ENCODE data around the gene PRKCA.

DNA sequence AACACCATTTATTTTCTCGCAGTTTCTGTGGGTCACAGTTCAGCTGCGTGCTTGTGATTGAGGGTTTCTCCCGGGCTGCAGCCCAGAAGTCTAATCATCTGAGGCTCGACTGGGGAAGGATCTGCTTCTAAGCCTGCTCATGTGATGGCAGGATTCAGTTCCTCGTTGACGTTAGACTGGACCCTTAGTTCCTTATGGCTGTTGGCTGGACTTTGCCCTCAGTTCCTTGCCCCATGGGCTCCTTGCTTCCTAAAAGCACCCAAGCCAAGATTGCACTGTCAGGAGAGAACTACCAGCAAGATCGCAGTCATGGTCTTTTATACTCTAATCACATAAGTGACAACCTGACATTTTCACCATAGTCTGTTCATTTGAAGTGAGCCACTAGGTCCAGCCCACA, 250.0 kb downstream of the PRKCA start:
- TF ChIP-seq, protein P1, sequence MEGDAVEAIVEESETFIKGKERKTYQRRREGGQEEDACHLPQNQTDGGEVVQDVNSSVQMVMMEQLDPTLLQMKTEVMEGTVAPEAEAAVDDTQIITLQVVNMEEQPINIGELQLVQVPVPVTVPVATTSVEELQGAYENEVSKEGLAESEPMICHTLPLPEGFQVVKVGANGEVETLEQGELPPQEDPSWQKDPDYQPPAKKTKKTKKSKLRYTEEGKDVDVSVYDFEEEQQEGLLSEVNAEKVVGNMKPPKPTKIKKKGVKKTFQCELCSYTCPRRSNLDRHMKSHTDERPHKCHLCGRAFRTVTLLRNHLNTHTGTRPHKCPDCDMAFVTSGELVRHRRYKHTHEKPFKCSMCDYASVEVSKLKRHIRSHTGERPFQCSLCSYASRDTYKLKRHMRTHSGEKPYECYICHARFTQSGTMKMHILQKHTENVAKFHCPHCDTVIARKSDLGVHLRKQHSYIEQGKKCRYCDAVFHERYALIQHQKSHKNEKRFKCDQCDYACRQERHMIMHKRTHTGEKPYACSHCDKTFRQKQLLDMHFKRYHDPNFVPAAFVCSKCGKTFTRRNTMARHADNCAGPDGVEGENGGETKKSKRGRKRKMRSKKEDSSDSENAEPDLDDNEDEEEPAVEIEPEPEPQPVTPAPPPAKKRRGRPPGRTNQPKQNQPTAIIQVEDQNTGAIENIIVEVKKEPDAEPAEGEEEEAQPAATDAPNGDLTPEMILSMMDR (IDR thresholded peaks at IDR 0.05; ENCODE audit: insufficient read depth, low read length): no peak
- TF ChIP-seq, protein P2, sequence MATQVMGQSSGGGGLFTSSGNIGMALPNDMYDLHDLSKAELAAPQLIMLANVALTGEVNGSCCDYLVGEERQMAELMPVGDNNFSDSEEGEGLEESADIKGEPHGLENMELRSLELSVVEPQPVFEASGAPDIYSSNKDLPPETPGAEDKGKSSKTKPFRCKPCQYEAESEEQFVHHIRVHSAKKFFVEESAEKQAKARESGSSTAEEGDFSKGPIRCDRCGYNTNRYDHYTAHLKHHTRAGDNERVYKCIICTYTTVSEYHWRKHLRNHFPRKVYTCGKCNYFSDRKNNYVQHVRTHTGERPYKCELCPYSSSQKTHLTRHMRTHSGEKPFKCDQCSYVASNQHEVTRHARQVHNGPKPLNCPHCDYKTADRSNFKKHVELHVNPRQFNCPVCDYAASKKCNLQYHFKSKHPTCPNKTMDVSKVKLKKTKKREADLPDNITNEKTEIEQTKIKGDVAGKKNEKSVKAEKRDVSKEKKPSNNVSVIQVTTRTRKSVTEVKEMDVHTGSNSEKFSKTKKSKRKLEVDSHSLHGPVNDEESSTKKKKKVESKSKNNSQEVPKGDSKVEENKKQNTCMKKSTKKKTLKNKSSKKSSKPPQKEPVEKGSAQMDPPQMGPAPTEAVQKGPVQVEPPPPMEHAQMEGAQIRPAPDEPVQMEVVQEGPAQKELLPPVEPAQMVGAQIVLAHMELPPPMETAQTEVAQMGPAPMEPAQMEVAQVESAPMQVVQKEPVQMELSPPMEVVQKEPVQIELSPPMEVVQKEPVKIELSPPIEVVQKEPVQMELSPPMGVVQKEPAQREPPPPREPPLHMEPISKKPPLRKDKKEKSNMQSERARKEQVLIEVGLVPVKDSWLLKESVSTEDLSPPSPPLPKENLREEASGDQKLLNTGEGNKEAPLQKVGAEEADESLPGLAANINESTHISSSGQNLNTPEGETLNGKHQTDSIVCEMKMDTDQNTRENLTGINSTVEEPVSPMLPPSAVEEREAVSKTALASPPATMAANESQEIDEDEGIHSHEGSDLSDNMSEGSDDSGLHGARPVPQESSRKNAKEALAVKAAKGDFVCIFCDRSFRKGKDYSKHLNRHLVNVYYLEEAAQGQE (IDR thresholded peaks at IDR 0.05; ENCODE audit: insufficient replicate concordance, low read depth): no peak
- no peak for TF ChIP-seq SPI1 (IDR thresholded peaks at IDR 0.05; ENCODE audit: borderline replicate concordance, low read depth)

Measured in HL-60 (cell line).